Stimulated activated CD8-positive, alpha-beta memory T cell treated with anti-CD3 and anti-CD28 coated beads, Interleukin-7, amount 100 ng/mL, for 1 hour (primary cell): ENCODE results near the gene AP2A2.

Source experiments
- DNase-seq, 2 donors: peaks; one replicate each; pipeline ENCODE4 v3.0.0-alpha.2; 2020; ENCODE audit warnings: low read depth in 2 of 2

The AP2A2 gene

DNA sequence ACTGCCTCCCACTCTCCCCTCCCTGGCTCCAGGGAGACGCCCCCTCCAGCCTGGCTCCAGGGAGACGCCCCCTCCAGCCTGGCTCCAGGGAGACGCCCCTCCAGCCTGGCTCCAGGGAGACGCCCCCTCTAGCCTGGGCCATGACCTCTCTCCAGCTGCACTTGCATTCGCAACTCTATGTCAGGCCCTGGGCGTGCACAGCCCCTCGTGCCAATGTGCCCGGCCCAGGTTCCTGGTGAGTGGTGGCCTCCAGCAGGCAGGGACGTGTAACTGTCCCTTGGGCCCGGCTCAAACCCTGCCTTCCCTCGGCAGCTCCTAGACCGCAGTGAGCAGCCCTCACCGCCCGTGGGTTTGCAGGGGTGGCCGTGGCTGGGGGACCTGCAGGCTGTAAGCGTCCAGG, 104.0 kb downstream of the AP2A2 start:
- DNase-seq, result no peak

DNA sequence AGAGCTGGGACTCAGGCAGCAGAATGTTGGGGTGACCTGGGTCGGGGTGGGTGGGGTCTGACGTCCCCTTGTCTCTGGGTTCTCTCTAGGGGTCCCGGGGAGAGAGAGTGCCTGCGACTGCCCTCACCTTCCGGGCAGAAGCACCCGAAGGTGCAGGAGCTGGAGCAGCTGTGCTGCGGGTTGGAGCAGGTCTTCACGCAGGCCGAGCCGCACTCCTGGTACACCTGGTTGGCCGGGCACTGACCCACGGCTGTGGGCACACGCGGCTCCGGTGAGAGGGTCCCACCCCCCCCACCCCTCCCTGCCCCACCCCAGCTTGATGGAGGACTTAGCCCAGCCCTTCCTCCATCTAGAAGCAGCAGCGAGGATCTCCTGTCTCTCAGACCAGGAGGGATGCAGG, 104.4 kb downstream of the AP2A2 start:
- no peak for DNase-seq

DNA sequence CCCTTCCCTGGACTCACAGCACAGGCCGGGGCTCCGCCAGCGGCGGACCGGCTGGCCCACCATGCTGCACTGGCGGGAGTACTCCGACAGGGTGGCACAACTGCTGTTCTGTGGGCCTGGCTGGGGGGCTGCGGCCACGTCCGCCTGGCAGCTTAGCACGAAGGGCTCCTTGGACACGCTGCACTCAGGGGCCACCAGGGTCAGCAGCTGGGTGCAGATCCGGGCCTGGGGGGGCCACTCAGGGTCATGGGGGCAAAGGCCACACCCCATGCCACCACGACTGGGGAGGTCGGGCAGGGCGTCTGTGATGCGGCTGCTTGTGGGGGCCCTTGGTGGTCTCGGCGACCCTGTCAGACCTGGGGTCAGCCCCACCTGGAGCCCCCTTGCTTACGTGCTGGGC, 104.9 kb downstream of the AP2A2 start:
- no peak for DNase-seq

DNA sequence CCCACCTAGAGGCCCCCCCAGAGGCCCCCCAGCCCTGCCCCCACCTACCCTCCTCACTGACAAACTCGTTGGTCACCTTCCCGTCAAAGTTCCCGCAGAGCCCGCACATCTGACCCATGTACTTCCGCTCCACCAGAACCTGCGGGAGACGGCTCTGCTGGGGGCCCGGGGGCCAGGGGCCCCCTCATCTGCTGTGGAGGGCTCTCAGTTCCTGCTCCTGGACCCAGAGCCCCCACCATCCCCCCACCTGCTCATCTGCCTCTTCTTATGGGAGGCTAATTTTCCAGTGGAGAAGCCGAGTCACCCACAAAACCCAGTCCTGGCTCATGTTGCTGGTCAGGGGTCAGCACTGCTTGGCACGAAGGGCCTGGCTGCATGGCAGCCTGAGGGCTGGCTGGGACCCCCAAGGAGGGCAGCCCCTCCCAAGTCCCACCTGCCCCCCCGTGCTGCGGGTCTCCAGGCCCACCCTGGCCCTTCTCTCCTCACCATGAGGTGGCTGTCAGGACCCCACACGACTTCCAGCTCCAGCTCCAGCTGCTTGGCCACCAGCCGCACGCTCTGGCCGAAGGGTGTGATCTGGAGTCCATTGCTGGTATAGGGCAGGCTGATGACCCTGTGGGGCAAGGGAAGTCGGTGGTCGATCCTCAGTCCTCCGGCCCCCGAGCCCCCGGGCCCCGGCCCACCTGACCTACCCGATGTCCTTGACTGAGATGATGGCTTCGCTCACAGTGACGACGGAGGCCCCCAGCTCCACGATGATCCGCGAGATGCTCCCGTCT, 105.6 kb downstream of the AP2A2 start:
- no peak for DNase-seq

DNA sequence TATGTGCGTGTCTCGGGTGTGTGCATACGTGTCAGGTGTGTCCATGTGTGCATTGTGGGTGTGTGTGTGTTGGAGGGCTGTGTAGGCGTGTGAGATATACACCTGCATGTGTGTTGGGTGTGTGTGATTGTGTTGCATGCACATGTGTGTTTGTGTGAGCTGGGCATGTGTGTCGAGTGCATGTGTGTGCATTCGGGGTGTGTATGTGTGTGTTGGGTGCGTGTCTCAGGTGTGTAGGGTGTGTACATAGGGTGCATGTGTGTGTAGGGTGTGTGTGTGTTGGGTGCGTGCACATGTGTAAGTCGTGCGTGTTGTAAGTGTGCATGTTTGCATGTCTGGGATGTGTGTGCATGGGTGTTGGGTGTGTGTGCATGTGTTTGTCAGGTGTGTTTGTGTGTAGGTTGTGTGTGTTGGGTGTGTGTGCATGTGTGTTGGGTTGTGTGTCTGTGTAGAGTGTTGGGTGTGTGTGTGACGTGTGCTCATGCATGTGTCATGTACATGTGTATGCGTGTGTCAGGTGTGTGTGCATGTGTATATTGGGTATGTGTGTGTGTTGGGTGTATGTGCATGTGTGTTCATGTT, 106.7 kb downstream of the AP2A2 start:
- no peak for DNase-seq

DNA sequence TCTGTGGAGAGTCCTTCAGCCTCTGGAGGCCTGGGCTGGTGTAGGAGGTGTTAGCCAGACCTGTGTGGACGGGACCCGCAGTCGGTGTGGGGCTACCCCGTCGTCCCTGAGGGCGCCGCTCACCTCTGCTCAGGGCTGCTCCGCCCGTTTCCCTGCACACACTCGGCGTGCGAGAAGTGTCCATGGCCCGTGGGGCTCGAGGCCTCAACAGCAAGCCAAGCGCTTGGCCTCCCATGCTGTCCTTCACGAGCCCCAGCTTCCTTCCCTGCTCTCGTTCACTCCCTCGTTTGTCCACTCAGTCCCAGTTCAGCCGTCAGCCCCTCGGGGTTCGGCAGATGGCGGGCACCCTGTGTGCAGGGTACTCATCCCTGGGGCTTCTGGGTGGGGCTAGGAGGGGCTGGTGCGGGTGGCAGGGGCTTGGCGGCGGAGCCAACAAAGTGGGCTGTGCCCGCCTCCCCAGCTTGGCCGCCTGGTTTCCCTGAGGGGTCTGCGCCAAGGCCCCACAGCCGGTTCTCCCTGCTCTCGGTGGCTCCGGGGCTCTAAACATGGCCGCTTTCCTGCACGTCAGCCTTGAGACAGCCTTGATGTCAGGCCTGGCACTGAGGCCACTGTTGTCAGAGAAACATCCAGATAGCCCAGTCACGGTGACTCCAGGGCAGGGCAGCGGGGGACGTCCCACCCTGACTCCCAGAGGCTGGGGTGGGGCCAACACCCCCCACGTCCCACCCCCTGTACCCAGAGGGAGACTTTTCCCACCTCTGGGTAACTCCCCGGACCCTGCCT, 107.5 kb downstream of the AP2A2 start:
- no peak for DNase-seq

DNA sequence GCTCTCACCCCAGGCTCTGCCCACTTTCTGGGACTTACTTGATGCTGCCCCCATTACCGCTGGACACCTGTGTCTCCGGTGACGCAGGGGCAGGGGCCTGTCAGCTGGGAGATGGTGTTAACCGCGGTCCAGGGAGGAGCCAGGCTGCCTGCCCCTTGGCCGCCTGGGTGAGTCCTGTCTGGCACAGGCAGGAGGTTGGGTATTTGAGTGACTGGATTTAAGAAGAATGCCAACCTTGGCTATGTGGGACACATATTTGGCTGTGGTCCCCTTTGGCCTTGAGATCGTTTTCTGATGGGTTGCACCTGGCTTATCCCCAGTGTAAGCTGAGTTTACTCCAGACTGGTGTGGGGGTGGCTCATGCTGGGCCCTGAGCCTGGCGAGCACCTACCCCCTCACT, 108.3 kb downstream of the AP2A2 start:
- no peak for DNase-seq

DNA sequence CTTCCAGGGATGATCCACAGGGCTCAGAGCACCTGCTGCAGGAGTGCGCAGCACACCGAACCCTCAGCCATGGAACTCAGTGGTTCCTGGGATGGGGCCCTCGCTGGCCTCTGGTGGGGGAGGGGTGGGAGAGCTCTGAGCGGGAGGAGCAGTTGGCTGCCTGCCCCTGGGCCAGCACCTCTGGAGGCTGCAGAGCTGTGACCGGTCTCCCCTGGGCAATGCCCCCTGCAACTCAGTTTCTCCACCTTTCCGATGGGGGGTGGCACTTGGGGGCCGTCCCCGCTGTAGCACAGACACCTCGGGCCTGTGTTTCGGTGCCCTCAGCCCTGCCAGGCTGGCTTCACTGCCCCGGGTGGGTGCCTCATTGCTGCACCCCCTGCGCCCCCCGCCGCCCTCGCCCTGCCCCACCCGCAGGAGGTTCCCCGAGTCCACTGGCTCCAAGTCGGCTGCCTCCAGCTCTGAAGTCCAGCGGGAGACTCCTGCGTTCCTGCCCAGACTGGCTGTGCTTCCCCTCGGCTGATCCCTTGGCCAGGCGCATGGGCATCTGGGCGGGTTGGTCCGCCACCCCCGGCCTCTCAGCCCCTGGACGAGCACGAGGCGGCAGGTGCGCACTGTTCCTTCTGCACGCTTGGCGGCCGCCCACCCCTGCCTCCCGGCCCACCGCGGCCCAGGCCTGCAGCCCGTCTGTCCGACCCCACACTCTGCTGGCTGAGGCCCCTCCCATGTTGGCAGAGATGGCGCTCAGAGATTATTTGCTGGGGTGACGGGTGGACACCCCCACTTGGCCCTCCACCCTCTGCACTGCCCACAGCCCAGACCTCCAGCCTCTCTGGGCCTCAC, 109.0 kb downstream of the AP2A2 start:
- no peak for DNase-seq

DNA sequence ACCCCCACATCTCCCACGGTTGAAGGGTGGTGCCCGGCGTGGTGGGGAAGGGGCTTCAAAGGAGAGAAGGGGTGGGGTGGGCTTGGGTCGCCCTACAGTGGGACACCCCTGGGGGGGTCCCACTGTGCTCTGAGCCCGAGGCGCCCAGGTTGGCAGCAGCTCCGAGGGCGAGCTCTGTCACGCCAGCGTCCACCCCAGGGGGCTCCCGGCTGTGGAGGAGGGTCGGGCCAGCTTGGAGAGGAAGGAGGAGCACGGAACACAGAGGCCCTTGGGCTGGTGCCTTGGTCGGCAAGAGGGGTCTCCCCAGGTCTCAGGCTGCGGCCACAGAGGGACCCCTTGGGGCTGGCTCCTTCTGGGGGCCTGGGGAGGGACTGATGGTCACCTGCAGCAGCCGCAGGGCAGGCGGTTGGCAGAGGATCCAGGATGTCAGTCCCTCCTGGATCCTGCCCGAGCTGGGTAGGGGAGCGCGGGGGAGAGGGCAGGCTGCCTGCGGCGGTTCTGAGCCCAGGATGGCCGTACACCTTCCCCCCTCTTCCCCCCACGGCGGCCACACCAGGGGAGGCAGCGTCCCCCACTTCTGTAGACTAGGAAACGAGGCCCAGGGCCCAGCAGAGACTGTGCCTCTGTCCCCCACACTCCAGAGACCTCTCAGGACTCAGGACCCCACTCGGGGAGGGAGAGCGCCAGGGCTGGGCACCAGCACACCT, 110.1 kb downstream of the AP2A2 start:
- DNase-seq, result no peak

DNA sequence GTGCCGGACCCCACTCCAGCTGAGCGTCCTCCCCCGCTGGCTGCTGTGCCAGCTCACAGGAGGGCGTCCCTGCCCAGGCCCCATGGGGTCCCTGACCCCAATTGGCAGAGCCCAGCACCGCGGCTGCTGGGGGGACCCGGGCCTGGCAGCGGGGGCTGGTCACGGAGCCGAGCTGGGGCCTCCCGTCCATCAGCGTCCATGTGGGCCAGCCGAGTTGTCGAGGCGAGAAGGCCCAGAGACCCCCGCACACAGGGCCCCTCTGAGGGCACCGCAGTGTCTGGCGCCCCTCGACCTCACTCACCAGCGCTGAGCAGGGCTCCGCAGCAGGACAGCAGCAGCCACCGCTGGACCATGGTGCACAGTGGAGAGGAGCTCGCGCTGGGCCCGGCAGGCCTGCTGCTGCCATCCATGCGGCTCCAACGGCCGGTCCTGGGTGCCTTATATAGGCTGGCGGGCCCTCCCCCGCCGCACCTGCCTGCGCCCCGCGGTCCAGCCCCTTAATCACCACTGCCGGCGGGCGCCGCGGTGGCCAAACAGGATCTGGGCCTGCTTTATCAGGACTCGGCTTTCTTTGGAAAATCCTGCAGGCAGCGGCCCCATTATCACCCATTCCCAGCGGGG, 110.7 kb downstream of the AP2A2 start, which contains the start of gene MUC6:
MUC6 (minus strand) TSS at position 416 of the 621 bp plus-strand sequence; CDS start at position 353, 63 bp downstream.
- no peak for DNase-seq

DNA sequence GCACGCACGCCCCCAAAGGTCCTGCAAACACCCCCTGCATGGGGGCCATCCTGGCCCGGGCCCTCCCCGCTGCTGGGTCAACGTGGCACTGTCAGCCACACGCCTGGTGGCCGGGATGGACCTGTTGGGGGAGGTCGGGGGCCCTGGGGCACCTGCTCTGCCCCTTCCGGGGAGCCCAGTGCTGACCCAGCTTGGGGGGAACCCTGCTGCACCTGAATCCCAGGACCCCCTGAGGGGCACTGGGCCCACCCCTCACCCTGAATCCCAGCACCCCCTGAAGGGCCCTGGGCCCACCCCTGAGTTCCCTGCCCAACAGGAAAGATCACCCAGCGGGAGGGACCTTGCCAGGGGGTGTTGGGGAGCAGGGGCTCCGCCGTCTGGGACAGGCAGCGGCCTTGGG, 111.3 kb downstream of the AP2A2 start:
- no peak for DNase-seq

DNA sequence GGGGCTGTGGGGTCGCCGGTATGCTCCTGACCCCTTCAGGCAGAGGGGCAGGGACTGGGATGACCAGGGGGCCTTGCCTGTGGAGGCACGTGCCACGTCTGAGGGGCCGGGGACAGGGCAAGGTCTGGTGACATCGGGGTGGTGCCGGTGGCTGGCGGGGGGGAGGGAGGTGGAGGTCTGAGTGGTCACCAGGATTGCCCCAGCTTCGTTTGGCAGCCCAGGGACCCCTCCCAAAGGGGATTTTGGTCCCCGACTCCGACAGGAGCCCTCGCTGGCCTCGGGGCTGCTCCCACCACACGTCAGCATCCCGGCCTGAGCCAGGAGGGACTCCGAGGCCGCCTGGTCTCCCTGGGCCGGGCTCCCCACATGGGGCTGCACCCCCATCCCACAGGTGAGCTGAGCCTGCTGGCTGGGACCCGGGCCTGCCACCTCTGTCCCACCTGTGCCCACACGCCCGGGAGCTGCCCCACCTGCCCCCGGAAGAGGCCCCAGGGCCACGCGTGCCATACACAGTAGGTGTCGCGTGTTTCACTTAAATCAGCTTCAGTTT, 111.9 kb downstream of the AP2A2 start:
- DNase-seq, result no peak

DNA sequence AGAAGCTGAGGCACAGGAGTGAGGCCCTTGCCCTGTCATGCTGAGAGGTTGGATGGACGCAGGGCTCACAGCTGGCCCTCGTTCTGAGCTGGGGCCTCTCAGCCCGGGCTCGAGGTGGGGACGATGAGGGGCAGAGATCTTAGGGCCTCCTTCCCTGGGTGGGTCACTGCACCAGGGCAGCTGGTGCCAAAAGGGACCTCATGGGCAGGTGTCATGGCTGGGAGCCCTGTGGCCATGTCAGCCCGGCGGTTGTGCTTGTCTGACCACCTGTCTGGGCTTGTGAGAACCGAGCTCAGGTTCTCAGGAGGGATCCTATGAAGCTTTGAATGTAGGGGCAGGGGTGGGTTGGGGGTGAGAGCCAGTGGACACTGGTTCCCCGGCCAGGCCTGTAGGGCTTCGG, 112.7 kb downstream of the AP2A2 start:
- DNase-seq, result no peak

DNA sequence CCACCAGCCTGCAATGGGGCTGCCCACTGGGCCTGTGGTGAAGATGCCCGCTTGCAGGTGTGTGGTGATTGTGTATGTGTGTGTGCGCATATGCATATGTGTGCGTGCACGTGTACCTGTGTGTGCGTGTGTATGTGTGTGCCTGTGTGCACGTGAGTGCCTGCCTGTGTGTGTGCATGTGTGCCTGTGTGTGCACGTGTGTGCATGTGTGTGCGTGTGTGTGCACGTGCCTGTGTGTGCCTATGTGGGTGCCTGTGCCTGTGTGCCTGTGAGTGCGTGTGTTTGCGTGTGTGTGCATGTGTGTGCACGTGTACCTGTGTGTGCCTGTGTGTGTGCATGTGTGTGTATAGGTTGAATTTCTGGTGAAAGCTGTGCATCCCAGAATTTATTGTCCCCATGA, 113.3 kb downstream of the AP2A2 start:
- DNase-seq, result no peak

DNA sequence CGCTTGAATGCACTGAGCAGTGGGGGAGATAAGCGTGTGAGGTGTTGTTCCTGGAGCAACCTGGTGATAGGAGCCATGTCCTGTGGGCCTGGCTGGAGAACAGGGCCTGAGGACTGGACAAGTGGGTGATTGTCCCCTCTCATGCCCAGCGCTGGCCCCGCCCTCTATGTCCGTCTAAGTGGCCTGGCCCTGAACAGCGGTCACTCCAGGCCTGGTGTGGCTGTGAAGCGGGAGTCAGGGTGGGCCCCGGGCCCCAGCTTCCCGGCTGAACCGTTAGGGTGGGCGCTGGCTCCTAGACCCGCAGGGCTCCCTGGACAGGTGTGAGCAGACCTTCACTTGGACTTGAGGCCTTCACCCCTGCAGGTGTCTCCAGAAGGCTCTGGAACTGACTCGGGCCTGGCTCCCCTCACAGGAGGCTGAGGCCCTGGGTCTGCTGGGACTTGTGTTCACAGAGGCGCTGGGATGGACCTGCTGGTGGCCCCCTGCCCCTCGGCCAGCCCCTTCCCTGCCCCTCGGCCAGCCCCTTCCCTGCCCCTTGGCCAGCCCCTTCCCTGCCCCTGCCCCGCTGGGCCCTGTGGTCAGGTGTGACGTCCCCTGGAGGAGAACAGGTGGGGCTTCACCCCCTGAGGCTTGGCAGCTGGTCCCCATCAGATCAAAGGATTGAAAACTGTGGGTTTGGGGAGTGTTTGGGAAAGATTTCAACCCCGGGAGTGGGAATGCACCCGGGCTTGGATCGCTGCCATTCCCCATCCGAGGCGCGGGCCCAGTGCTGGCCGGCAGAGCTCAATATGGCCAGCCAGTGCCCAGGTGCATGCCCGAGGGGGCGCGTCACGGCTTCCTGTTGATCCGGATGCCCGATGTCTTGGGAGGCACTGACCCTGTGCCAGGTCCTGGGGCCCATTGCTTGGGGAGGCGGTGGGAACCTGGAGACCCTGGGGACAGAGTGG, 114.1 kb downstream of the AP2A2 start:
- no peak for DNase-seq

DNA sequence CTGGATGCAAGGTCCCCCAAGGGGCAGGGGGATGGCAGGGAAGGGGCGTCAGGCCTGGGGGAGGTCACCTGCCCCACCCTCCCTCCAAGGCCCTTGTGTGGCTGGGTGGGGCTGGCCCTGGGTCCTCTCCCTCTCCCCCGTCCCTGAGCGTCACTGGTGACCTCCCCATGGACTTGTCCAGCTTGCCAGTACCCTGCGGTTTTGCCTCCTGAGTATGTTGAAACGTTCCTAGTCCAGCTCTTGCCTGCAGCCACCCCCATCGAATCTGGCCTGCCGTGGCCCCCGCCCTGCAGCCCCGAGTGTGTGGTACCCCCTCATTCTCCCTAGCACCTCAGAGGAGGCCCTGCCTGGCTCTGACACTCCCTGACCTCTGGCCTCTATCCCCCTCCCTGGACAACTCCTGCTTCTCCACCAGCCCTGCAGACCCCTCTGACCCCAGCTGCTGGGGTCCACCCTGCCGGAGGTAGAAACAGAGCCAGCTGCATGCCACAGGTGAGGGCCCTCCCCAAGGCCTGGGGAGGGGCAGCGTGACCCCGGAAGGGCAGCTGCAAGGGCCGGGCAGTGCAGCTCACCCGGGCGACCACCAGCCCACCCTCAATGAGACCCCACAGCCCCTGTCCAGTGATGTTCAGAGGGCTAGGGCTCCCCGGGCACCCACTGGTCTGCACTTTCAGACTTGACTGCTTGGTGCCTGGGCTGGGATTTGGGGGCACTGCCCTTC, 114.9 kb downstream of the AP2A2 start:
- DNase-seq, result no peak

DNA sequence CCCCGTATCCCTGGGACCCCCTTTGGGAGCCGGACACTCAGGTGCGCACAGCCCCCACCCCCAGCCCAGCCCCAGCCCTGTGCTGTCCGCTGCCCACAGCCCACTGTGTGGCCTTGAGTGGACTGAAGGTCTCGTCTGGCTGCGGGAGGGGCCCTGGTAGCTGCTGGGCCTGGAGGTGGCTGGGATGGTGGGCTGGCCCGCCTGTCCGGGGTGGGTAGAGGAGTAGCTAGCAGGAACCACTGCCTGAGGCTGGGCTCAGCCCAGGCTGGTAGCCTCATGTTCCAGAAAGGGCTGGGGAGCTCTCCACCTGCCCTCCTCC, 115.4 kb downstream of the AP2A2 start:
- DNase-seq, result no peak

DNA sequence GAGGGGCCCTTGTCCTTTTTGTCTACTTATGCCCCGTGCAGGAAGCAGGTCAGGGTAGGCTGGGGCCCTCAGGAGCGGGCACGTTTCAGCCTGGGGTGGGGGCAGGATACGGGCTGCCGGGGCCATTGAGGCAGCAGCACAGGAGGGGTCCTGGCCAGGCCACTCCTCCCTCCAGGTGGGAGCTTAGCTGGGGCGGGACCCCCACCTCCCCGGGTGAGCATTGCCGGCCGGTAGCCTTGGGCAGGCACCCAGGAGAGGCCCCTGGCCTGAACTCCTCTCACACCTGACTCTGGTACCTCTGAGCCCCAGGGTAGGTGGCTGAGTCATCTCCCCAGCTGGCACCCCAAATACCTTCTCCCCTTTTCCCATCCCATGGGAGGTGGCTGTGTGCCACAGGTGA, 115.8 kb downstream of the AP2A2 start:
- DNase-seq, result no peak
